ENCODE measurements around the gene CHD1. TPM values are rescaled to one million over a fixed set of nuclear protein-coding genes. Genes with fewer than 3 reads are reported as not detected.
"Not testable (repeated sequence)": the region's sequence is repeated elsewhere in the genome, so short reads cannot be mapped to it uniquely, and the experiment has no call there.

CHD1 gene
- total RNA-seq, 1 donor from 2014 or later = 35.5 TPM

DNA sequence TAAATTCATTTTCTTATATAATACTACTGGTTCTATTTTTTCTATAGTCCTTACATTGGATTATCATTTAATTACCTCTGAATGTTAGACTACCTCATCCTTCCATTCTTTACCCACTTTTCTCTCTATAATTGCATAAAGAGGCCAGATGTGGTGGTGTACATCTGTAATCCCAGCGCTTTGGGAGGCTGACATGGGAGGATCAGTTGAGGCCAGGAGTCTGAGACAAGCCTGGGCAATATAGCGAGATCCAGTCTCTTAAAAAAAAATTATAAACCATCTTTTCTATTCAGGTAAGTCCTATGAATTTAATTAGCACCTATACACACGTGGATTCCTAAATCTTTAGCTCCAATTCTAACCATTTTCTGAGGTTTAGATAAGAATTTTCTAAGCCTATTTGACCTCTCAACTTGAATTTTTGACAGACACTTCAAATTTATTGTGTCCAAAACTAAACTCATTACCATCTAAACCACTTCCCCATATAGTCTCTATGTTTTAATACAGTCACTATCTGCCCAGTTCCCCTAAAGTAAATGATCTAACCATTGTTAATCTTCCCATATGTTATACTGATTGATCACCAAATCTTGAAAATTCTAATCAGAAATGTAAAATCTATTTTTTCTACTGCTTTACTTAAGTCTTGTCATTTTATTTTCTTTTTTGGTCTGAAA is 33.0 kb upstream of the CHD1 start:
- H3K9me3 ChIP-seq = peaks cover 0 to 16% of the 10 kb centered on the region in 2 donors
- H3K27ac ChIP-seq = no peak overlapping the region
- intact Hi-C loops (cut with DNase I) = no loop called here
- TF ChIP-seq, protein P1, sequence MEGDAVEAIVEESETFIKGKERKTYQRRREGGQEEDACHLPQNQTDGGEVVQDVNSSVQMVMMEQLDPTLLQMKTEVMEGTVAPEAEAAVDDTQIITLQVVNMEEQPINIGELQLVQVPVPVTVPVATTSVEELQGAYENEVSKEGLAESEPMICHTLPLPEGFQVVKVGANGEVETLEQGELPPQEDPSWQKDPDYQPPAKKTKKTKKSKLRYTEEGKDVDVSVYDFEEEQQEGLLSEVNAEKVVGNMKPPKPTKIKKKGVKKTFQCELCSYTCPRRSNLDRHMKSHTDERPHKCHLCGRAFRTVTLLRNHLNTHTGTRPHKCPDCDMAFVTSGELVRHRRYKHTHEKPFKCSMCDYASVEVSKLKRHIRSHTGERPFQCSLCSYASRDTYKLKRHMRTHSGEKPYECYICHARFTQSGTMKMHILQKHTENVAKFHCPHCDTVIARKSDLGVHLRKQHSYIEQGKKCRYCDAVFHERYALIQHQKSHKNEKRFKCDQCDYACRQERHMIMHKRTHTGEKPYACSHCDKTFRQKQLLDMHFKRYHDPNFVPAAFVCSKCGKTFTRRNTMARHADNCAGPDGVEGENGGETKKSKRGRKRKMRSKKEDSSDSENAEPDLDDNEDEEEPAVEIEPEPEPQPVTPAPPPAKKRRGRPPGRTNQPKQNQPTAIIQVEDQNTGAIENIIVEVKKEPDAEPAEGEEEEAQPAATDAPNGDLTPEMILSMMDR (IDR thresholded peaks at IDR 0.05) = no peak
- no peaks in the 10 kb centered on the region for H3K27me3 ChIP-seq
- H3K4me1 ChIP-seq = no peaks in the 10 kb centered on the region
- H3K4me3 ChIP-seq = no peak overlapping the region
- no peaks in the 10 kb centered on the region for H3K36me3 ChIP-seq
- no peak for DNase-seq (ENCODE audit: low spot score in 2 of 2)

DNA sequence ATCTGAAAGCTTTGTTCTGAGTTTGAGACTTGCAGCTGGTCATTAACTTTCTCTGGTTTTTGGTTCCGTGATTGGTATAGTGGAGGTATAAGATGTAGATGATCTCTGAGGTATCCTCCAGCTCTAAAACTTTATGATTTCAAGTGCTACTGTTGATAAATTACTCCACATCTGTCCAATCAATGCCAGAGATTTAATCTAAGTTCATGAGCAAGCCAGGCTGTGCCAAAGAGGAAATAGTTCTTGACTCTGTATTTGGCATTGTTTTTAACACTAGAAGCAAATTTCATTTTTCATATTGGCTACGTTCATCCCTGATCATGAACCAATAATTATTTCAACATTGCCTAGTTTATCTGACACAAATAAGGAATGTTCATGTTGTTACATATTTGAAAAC is 28.5 kb upstream of the CHD1 start:
- intact Hi-C loops (cut with DNase I) = no loop called here
- TF ChIP-seq, protein P1 (IDR thresholded peaks at IDR 0.05) = no peak
- Histone ChIP-seq H3K4me1 (no peaks in the 10 kb centered on the region), H3K36me3 (no peaks in the 10 kb centered on the region), H3K9me3 (no peaks in the 10 kb centered on the region), H3K4me3 (no peak overlapping the region), H3K27me3 (no peaks in the 10 kb centered on the region), H3K27ac (no peak overlapping the region)
- no peak for DNase-seq (ENCODE audit: low spot score in 2 of 2)

DNA sequence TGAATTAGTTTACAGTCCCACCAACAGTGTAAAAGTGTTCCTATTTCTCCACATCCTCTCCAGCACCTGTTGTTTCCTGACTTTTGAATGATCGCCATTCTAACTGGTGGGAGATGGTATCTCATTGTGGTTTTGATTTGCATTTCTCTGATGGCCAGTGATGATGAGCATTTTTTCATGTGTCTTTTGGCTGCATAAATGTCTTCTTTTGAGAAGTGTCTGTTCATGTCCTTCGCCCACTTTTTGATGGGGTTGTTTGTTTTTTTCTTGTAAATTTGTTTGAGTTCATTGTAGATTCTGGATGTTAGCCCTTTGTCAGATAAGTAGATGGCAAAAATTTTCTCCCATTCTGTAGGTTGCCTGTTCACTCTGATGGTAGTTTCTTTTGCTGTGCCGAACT is 27.1 kb upstream of the CHD1 start:
- intact Hi-C loops (cut with DNase I); H3K9me3 ChIP-seq; DNase-seq (ENCODE audit: low spot score in 2 of 2); H3K27ac ChIP-seq; H3K27me3 ChIP-seq; H3K4me1 ChIP-seq; H3K36me3 ChIP-seq; H3K4me3 ChIP-seq: not testable (repeated sequence)

DNA sequence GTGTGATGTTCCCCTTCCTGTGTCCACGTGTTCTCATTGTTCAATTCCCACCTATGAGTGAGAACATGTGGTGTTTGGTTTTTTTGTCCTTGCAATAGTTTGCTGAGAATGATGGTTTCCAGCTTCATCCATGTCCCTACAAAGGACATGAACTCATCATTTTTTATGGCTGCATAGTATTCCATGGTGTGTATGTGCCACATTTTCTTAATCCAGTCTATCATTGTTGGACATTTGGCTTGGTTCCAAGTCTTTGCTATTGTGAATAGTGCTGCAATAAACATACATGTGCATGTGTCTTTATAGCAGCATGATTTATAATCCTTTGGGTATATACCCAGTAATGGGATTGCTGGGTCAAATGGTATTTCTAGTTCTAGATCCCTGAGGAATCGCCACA is 26.7 kb upstream of the CHD1 start:
- H3K27me3 ChIP-seq; intact Hi-C loops (cut with DNase I); H3K9me3 ChIP-seq; H3K4me3 ChIP-seq; H3K36me3 ChIP-seq; H3K27ac ChIP-seq; H3K4me1 ChIP-seq; DNase-seq (ENCODE audit: low spot score in 2 of 2): not testable (repeated sequence)

DNA sequence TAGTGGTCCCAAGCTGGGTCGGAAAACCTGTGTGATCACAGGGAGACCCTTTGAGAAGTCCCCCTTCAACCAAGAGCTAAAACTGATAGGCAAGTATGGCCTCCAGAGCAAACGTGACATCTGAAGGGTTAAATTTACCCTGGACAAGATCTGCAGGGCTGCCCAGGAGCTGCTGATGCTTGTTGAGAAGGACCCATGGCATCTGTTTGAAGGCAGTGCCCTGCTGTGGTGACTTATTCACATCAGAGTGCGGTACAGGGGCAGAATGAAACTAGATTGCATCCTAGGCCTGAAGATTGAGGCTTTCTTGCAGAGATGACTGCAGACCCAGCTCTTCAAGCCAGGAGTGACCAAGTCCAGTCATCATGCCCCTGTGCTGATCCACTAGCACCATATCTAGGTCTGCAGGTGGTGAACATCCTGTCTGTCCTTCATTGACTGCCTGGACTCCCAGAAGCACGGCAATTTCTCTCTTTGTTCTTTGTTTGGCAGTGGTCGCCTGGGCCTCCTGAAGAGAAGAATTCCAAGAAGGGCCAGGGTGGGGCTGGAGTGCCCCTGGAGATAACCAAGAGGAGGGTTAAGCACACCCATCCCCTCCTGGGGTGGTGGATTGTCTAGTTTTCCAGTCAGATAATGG is 25.7 kb upstream of the CHD1 start:
- no peak for DNase-seq (ENCODE audit: low spot score in 2 of 2)

DNA sequence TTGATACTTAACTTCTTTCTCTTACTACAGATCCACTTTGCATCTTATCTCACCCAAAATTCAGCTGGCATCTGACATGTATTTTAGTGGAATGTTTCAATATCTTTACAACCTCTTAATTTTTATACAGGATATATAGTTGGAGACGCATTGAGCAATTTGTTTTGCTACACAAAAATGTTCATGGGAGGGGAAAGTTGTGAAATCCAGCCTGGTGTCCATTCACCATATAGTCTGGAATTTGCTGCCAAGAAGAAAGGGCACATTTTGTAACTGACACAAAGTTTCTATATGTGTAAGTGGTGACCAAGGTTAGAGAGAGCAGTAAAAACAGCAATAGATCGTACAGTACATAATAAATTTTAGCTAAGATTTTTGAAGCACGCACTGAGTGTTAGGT is 14.0 kb upstream of the CHD1 start:
- Histone ChIP-seq H3K9me3 (no peaks in the 10 kb centered on the region), H3K27ac (no peak overlapping the region), H3K4me1 (peaks cover 0 to 3% of the 10 kb centered on the region in 2 donors), H3K36me3 (no peaks in the 10 kb centered on the region), H3K27me3 (no peaks in the 10 kb centered on the region), H3K4me3 (no peak overlapping the region)
- TF ChIP-seq, protein P1 (IDR thresholded peaks at IDR 0.05) = no peak
- DNase-seq (ENCODE audit: low spot score in 2 of 2) = no peak
- intact Hi-C loops (cut with DNase I) = no loop called here

More for the DNA sequence above, 25.7 kb upstream of the CHD1 start:
- TF ChIP-seq, protein P1 (IDR thresholded peaks at IDR 0.05) = no peak
- no peaks in the 10 kb centered on the region for H3K4me1 ChIP-seq
- H3K36me3 ChIP-seq = no peaks in the 10 kb centered on the region
- H3K9me3 ChIP-seq = no peaks in the 10 kb centered on the region
- no peak overlapping the region for H3K4me3 ChIP-seq
- no peak overlapping the region for H3K27ac ChIP-seq
- H3K27me3 ChIP-seq = no peaks in the 10 kb centered on the region
- intact Hi-C loops (cut with DNase I) = no loop called here

All from ascending aorta (tissue), 2 donors.